ENCODE results near the gene UBA3. TPM values are rescaled to one million over a fixed set of nuclear protein-coding genes. Genes with fewer than 3 reads are reported as not detected.

UBA3 gene
- total RNA-seq, 1 donor from 2014 or later = 79.4 TPM

- no peak for DNase-seq (ENCODE audit: low read depth, low spot score)
Measured at GRCh38 chr3:69099576-69099975, 19.4 kb upstream of the UBA3 start.

- no peak for DNase-seq (ENCODE audit: low read depth, low spot score)
Measured at GRCh38 chr3:69097407-69098086, 17.4 kb upstream of the UBA3 start.

- DNase-seq (ENCODE audit: low read depth, low spot score) = no peak
Measured at GRCh38 chr3:69096299-69096698, 16.1 kb upstream of the UBA3 start.

DNA sequence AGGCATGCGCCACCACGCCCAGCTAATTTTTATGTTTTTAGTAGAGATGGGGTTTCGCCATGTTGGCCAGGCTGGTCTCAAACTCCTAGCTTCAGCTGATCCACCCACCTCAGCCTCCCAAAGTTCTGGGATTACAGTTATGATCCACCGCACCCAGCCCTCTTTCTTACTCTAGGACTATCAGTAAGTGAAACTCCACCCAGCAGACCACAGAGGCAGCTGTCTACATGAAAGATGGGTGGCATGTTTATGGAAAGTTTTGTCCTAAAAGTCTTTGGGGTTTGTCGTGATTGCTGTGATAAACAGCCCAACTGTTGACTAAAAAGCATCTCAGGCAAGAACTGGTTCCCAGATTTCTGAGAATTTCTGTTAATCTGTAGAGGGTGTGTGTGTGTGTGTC is 15.5 kb upstream of the UBA3 start:
- DNase-seq (ENCODE audit: low read depth, low spot score) = no peak

GRCh38 chr3:69094467-69095205 is 14.5 kb upstream of the UBA3 start:
- no peak for DNase-seq (ENCODE audit: low read depth, low spot score)

DNA sequence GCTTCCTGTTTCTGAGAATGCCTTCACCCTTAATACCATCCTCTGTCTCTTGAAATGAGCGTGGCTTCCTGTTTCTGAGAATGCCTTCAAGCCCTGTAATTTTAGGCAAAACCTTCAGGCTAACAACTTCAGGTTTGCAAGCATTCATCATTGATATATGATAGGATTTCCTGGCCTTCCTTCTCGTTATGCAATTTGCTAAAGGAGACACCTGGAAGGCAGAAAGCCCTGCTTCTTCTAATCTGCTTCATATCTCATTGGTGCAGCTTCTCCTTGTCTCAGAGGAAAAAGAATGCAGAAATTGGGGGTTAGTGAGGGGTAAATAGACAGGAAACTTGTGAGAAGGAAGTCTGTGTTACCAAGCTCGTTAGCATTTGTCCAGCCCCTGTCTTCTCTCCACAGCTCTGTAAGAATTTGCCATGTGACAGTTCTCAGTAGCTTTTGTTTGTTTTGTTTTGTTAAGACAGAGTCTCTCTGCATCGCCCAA is 11.9 kb upstream of the UBA3 start:
- no peak for DNase-seq (ENCODE audit: low read depth, low spot score)

GRCh38 chr3:69091389-69092029 is 11.3 kb upstream of the UBA3 start:
- no peak for DNase-seq (ENCODE audit: low read depth, low spot score)

GRCh38 chr3:69090021-69090420 is 9.9 kb upstream of the UBA3 start:
- peak; percentile 60 for DNase-seq (ENCODE audit: low read depth, low spot score)

DNA sequence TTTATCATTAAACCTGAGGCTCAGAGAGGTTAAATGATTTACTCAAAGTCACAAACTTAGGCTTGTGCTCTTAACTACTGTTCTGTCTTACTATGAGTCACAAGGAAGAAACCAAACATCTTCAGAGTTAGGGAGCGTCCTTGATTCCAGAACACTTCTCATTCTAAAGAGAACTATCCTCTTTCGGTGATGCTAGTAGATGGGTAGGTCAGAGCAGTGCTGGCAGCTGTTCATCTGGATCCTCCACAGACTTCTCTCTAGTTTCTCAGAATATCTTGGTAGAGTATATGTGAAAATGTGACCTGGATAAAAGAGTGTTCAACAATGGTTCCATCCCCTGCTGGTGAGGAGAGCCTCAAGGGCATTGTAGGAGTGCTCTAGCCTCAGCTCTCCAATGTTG is 7.9 kb upstream of the UBA3 start:
- DNase-seq (ENCODE audit: low read depth, low spot score) = no peak

- DNase-seq (ENCODE audit: low read depth, low spot score) = no peak
Measured at GRCh38 chr3:69087030-69087791, 7.0 kb upstream of the UBA3 start.

GRCh38 chr3:69085833-69086722 is 5.9 kb upstream of the UBA3 start:
- peak; percentile 85 for DNase-seq (ENCODE audit: low read depth, low spot score)

GRCh38 chr3:69085168-69085832 is 5.1 kb upstream of the UBA3 start:
- no peak for DNase-seq (ENCODE audit: low read depth, low spot score)

GRCh38 chr3:69084326-69085167 is 4.4 kb upstream of the UBA3 start, which contains the start of gene ARL6IP5:
Gene ARL6IP5, plus strand, starts transcription at chr3:69084937. Its CDS starts 111 bp downstream, at chr3:69085048.
- peak; percentile 82 for DNase-seq (ENCODE audit: low read depth, low spot score)

DNA sequence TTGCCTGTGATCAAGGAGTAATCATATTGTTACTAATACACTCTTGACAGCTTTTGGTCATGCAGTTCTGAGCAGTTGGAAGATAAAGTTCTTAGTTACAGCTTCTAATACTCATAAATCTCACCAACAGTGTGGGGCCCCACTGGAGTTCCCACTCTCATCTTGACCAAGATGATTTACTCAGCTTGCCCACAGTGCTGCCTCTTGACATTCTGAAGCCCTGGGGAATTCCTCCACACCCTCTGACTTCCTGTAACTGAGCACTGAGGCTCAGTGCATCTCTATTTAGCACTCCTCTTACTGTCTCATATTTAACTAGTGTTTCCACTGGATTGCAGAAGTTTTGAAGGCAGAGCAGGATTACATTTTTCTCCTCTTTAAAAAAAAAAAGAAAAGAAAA is 2.6 kb upstream of the UBA3 start:
- DNase-seq (ENCODE audit: low read depth, low spot score) = peak; percentile 24

DNA sequence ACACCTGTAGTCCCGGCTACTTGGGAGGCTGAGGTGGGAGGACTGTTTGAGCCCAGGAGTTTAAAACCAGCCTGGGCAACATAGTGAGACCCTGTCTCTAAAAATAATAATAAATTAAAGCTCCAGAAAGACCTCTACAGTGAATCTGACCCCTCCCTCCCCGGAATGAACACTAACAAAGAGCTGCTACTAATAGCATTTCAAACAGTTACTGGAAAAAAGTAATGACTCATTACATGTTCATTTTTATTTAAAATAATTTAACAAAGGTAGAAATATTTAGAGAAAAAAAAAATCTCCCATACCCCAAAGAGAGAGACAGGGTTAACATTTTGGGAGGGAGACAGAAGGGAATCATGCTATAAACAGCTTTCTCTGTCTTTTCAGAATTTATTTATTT is 2.2 kb upstream of the UBA3 start:
- no peak for DNase-seq (ENCODE audit: low read depth, low spot score)

- peak; percentile 24 for DNase-seq (ENCODE audit: low read depth, low spot score)
Measured at GRCh38 chr3:69081583-69082262, 1.6 kb upstream of the UBA3 start.

- DNase-seq (ENCODE audit: low read depth, low spot score) = no peak
Measured at GRCh38 chr3:69079269-69080159, 651 bp downstream of the UBA3 start.
